Prostate gland (tissue), 2 donors: Measurements from ENCODE around the gene LCP2. TPM values are rescaled to one million over a fixed set of nuclear protein-coding genes. Genes with fewer than 3 reads are reported as not detected.

Source experiments
- DNase-seq: peaks from one replicate; pipeline ENCODE4 v3.0.0-alpha.2; 2019; ENCODE audit warnings: low spot score
- H3K27ac ChIP-seq, 2 donors: fragments of 200-600 bp; sonication (generic); 2 replicates each; pipeline ENCODE4 v1.5.1; 2017 to 2019
- H3K27me3 ChIP-seq: fragments of 200-600 bp; sonication (generic); replicated peaks from 2 replicates; pipeline ENCODE4 v1.5.1; 2019; ENCODE audit not compliant: insufficient read depth
- H3K36me3 ChIP-seq, 2 donors: fragments of 200-600 bp; sonication (generic); 1 replicate in 1 of 2; 2 replicates in 1 of 2; pipeline versions ENCODE4 v1.5.1 to v1.8.1; 2017 to 2019
- H3K4me1 ChIP-seq: fragments of 200-600 bp; sonication (generic); replicated peaks from 2 replicates; pipeline ENCODE4 v1.5.1; 2019
- H3K4me3 ChIP-seq, 2 donors: fragments of 200-600 bp; sonication (generic); 2 replicates each; pipeline ENCODE4 v1.5.1; 2017 to 2019
- H3K9me3 ChIP-seq: fragments of 200-600 bp; sonication (generic); 2 replicates; pipeline ENCODE4 v1.5.1; 2017
- CTCF ChIP-seq, 4 experiments: fragments of 200-600 bp in 2 of 4; fragments of 450-650 bp in 2 of 4; sonication (generic) in 2 of 4; IDR thresholded peaks; 1 replicate in 3 of 4; 2 replicates in 1 of 4; pipeline ENCODE4 v1.5.1; 2016 to 2019; ENCODE audit warnings: antibody characterized with exemption in 4 of 4, mild to moderate bottlenecking in 2 of 4, moderate library complexity in 2 of 4
- POLR2A ChIP-seq: fragments of 450-650 bp; IDR thresholded peaks from one replicate; pipeline ENCODE4 v1.6.1; 2016; ENCODE audit warnings: antibody characterized with exemption, mild to moderate bottlenecking
- POLR2AphosphoS5 ChIP-seq: sonication (generic); formaldehyde crosslinking; IDR thresholded peaks from one replicate; pipeline ENCODE4 v1.6.1; 2017; ENCODE audit warnings: antibody characterized with exemption
- WGBS: methylation state at CpG from one replicate; pipeline ENCODE4 v1.1.5; 2018; 5-methylcytosine and 5-hydroxymethylcytosine counted together
- intact Hi-C: fragments of 100-400 bp; cut with DNase I; formaldehyde crosslinking; loops from one replicate; pipeline ENCODE4 v1.14.2; 2022
- total RNA-seq, 2 donors: library from RNA; depleted of rRNA; stranded (reverse); fragments of >200 nt; gene quantifications; one replicate each; pipeline ENCODE4 v1.1.0, GENCODE V29; 2016

The LCP2 gene
- total RNA-seq, 2 donors from 2014 or later, result 3.3 to 11.3 TPM

DNA sequence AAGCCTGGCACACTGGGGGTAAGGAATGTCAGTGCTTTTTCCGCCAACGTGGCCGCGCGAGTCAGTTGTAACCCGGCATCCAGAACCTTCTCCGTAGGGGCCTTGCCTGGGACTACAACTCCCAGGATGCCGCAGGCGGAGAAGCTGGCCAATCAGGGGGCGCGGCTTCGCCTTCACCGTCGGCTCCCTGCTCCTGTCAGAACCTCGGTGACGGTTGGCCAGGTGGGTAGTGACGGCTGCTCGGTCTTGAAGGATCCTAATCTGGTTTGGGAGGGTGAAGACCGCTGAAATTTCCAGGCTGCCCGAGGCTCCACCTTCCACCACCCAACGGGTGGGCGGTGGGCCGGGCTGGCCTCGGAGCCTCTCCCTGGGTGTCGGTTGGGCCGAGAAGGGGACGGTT lies 64.8 kb downstream of the LCP2 start, which contains the start of gene C5orf58:
C5orf58 (plus strand) TSS at position 200 of the 400 bp plus-strand sequence. CDS start 1,992 bp downstream, outside the sequence.
- H3K4me3 ChIP-seq, result no peak within 1 kb of the TSS
- WGBS, result 86% methylated on average over 22 of the region's 27 CpGs
- no peak for TF ChIP-seq POLR2AphosphoS5
- no peak for TF ChIP-seq CTCF (IDR thresholded peaks at IDR 0.05)
- no peak for TF ChIP-seq POLR2A

GRCh38 chr5:170228762-170229435 lies 68.7 kb downstream of the LCP2 start:
- 50% methylated on average over 6 of the region's 6 CpGs for WGBS
- H3K27ac ChIP-seq, result no peak overlapping the region
- H3K27me3 ChIP-seq, result no peaks in the 10 kb centered on the region
- H3K36me3 ChIP-seq, result no peaks in the 10 kb centered on the region
- no peak for DNase-seq
- no peaks in the 10 kb centered on the region for H3K4me1 ChIP-seq
- no peak overlapping the region for H3K4me3 ChIP-seq
- intact Hi-C loops, result loop anchor here (5.0 kb wide), 1 partner anchor 108 kb away; no protein-coding TSS in a partner anchor
- H3K9me3 ChIP-seq, result no peaks in the 10 kb centered on the region
- TF ChIP-seq POLR2A (no peak), POLR2AphosphoS5 (no peak), CTCF (IDR thresholded peaks at IDR 0.05) (no peak)

More for the DNA sequence above, 64.8 kb downstream of the LCP2 start, which contains the start of gene C5orf58:
- Histone ChIP-seq H3K4me1 (no peaks in the 10 kb centered on the region), H3K27ac (no peak within 1 kb of the TSS), H3K9me3 (no peaks in the 10 kb centered on the region), H3K27me3 (no peaks in the 10 kb centered on the region), H3K36me3 (no peaks in the 10 kb centered on the region)
- intact Hi-C loops, result no loop called here
- DNase-seq, result no peak

- intact Hi-C loops, result loop anchor here (2.0 to 5.0 kb wide), 2 partner anchors 111 to 194 kb away; no protein-coding TSS in a partner anchor
- Histone ChIP-seq H3K9me3 (no peaks in the 10 kb centered on the region), H3K36me3 (no peaks in the 10 kb centered on the region), H3K27me3 (no peaks in the 10 kb centered on the region), H3K4me3 (no peak overlapping the region), H3K4me1 (no peaks in the 10 kb centered on the region), H3K27ac (no peak overlapping the region)
- 77% methylated on average over 2 of the region's 2 CpGs for WGBS
- no peak for TF ChIP-seq CTCF (IDR thresholded peaks at IDR 0.05)
- no peak for TF ChIP-seq POLR2A
- no peak for TF ChIP-seq POLR2AphosphoS5
- DNase-seq, result no peak
Observed at GRCh38 chr5:170226661-170227060, 70.9 kb downstream of the LCP2 start.

DNA sequence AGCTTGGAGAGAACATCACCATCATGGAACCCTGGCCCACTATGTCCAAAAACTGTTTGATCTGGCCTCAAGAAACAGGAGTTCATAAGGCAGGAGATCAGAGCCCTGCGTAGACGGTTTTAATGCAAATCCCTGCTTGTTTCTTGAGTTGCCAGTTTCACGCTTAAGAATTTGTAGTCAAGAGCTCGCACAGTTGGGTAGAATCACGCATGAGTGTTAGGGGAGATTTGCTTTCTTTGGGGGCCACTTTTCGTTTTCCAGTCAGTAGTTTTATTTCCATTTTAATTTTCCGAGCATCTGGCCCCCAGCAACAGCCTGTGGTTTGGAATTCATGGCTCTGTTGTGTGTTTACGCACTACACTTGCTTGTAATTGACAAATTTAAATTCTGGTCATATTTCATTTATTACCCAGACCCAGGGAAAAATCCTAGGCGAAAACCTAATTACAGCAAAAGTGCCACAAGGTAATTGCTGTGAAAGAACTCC lies 71.4 kb downstream of the LCP2 start:
- Histone ChIP-seq H3K4me3 (no peak overlapping the region), H3K9me3 (no peaks in the 10 kb centered on the region), H3K27ac (no peak overlapping the region), H3K4me1 (no peaks in the 10 kb centered on the region), H3K27me3 (no peaks in the 10 kb centered on the region), H3K36me3 (no peaks in the 10 kb centered on the region)
- no peak for DNase-seq
- TF ChIP-seq CTCF (IDR thresholded peaks at IDR 0.05) (peak in 1 of 4 experiments; percentile 3), POLR2A (no peak)
- 78% methylated on average over 9 of the region's 9 CpGs for WGBS
- intact Hi-C loops, result loop anchor here (2.0 to 5.0 kb wide), 2 partner anchors 111 to 195 kb away; no protein-coding TSS in a partner anchor
